Activated T-helper 1 cell treated with anti-CD3 and anti-CD28 coated beads, Interleukin-12 subunit alpha, Interleukin-12 subunit beta, Interleukin-2, Interleukin-4 antibody, amounts not matched to agents 30 ng/mL and 10 ng/mL and 1 ng/mL, durations not matched to agents 14 hours and 24 hours and 36 hours (primary cell): ENCODE measurements around the gene RAB11FIP3. TPM values are rescaled to one million over a fixed set of nuclear protein-coding genes. Genes with fewer than 3 reads are reported as not detected.
"Not testable (repeated sequence)": the region's sequence is repeated elsewhere in the genome, so short reads cannot be mapped to it uniquely, and the experiment has no call there.

Experiments
- DNase-seq: peaks from one replicate; pipeline ENCODE4 v3.0.0; 2021; ENCODE audit warnings: low spot score
- H3K27ac Mint-ChIP-seq: one replicate; pipeline ENCODE4 v1.8.0; 2021; ENCODE audit warnings: mild to moderate bottlenecking, mixed read lengths
- H3K27me3 Mint-ChIP-seq: one replicate; pipeline ENCODE4 v1.8.0; 2022; ENCODE audit warnings: mild to moderate bottlenecking, moderate library complexity, mixed read lengths; ENCODE audit not compliant: insufficient read depth
- H3K36me3 Mint-ChIP-seq: one replicate; pipeline ENCODE4 v1.8.0; 2021; ENCODE audit warnings: low read depth, mixed read lengths
- H3K4me1 Mint-ChIP-seq: one replicate; pipeline ENCODE4 v1.8.0; 2021; ENCODE audit warnings: low read depth, mixed read lengths
- H3K4me3 Mint-ChIP-seq: one replicate; pipeline ENCODE4 v1.8.0; 2021; ENCODE audit warnings: mild to moderate bottlenecking, moderate library complexity, mixed read lengths
- H3K9me3 Mint-ChIP-seq: one replicate; pipeline ENCODE4 v1.8.0; 2021; ENCODE audit warnings: mixed read lengths
- intact Hi-C: fragments of 100-400 bp; cut with micrococcal nuclease; formaldehyde crosslinking; loops from one replicate; pipeline ENCODE4 v1.15.1; 2024
- total RNA-seq: library from RNA; stranded (reverse); gene quantifications from 2 replicates; pipeline ENCODE4 v1.2.3, GENCODE V29; 2022

The RAB11FIP3 gene
- total RNA-seq, 1 donor from 2014 or later: 47.5 TPM

GRCh38 chr16:468068-468821, 42.8 kb downstream of the RAB11FIP3 start:
- intact Hi-C loops: no loop called here
- Mint-ChIP-seq H3K27me3 (no peaks in the 10 kb centered on the region), H3K4me3 (no peak overlapping the region), H3K9me3 (no peaks in the 10 kb centered on the region), H3K4me1 (no peaks in the 10 kb centered on the region), H3K27ac (no peak overlapping the region), H3K36me3 (no peaks in the 10 kb centered on the region)
- no peak for DNase-seq

GRCh38 chr16:469459-469858, 44.0 kb downstream of the RAB11FIP3 start:
- H3K4me3 Mint-ChIP-seq: not testable (repeated sequence)

GRCh38 chr16:470418-470817, 45.0 kb downstream of the RAB11FIP3 start:
- H3K9me3 Mint-ChIP-seq: no peaks in the 10 kb centered on the region
- intact Hi-C loops: no loop called here
- no peaks in the 10 kb centered on the region for H3K27me3 Mint-ChIP-seq
- no peak overlapping the region for H3K27ac Mint-ChIP-seq
- no peak overlapping the region for H3K4me3 Mint-ChIP-seq
- H3K36me3 Mint-ChIP-seq: no peaks in the 10 kb centered on the region
- H3K4me1 Mint-ChIP-seq: no peaks in the 10 kb centered on the region
- DNase-seq: no peak

More at GRCh38 chr16:469459-469858, 44.0 kb downstream of the RAB11FIP3 start:
- DNase-seq, H3K27ac Mint-ChIP-seq, H3K9me3 Mint-ChIP-seq, intact Hi-C loops, H3K4me1 Mint-ChIP-seq, H3K27me3 Mint-ChIP-seq, H3K36me3 Mint-ChIP-seq: not testable (repeated sequence)

GRCh38 chr16:471353-472198, 46.1 kb downstream of the RAB11FIP3 start:
- intact Hi-C loops: no loop called here
- no peak for DNase-seq
- H3K36me3 Mint-ChIP-seq: no peaks in the 10 kb centered on the region

DNA sequence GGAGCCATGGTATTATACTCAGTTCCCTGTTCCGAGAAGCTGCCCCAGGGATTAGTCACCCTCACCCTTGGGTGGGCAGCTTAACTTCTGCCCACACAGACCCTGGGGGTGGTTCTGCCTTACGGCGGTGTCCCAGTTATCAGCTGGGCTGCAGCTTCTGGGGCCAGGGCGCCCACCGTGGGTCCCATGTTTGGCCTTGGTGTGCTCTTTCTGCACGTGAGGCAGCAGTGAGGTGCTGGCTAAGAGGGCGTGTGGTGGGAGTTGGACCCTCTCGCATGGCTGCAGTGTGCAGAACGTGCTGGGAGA, 46.7 kb downstream of the RAB11FIP3 start:
- H3K4me3 Mint-ChIP-seq: no peak overlapping the region
- no peaks in the 10 kb centered on the region for H3K4me1 Mint-ChIP-seq
- no peaks in the 10 kb centered on the region for H3K9me3 Mint-ChIP-seq
- intact Hi-C loops: no loop called here
- no peaks in the 10 kb centered on the region for H3K36me3 Mint-ChIP-seq
- no peak overlapping the region for H3K27ac Mint-ChIP-seq
- H3K27me3 Mint-ChIP-seq: no peaks in the 10 kb centered on the region
- no peak for DNase-seq

More at GRCh38 chr16:471353-472198, 46.1 kb downstream of the RAB11FIP3 start:
- no peaks in the 10 kb centered on the region for H3K27me3 Mint-ChIP-seq
- no peak overlapping the region for H3K27ac Mint-ChIP-seq
- no peak overlapping the region for H3K4me3 Mint-ChIP-seq
- H3K9me3 Mint-ChIP-seq: no peaks in the 10 kb centered on the region
- no peaks in the 10 kb centered on the region for H3K4me1 Mint-ChIP-seq

GRCh38 chr16:473046-474043, 47.9 kb downstream of the RAB11FIP3 start:
- H3K4me1 Mint-ChIP-seq: no peaks in the 10 kb centered on the region
- no peaks in the 10 kb centered on the region for H3K36me3 Mint-ChIP-seq
- H3K4me3 Mint-ChIP-seq: no peak overlapping the region
- no peaks in the 10 kb centered on the region for H3K27me3 Mint-ChIP-seq
- DNase-seq: no peak
- no peak overlapping the region for H3K27ac Mint-ChIP-seq
- intact Hi-C loops: no loop called here
- H3K9me3 Mint-ChIP-seq: no peaks in the 10 kb centered on the region

DNA sequence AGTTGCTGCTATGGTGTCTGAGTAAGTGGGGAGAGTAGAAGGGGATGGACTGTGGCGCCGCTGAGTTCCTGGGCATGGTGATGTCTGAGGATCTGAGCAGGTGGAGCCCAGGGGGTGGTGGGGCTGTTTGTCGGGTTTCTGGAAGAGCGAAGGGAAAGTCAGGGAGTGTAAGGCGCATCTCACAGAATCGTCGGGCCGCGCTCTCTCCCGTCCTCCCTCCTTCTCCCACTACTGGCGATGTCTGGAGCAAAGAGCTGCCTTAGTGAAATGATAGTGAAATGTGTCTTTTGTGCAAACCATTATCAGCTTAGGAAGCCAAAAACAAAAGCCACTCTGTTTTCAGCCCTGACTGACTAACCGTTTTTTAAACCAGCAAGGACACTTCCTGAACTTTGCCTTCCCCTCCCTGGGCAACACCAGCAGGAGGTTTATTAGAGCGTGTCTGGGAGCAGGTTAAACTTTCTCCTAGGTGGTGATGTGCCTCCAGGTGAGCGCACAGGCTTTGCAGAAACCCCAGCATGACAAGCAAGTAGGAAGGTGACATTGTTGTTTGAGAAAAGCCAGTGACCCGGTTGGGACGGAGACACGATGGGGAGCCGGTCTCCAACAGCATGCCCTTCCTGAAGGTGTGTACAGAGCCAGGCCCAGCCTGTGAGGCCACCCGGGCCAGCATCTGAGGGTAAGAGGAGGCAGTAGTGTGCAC, 49.1 kb downstream of the RAB11FIP3 start:
- Mint-ChIP-seq H3K36me3 (no peaks in the 10 kb centered on the region), H3K4me1 (no peaks in the 10 kb centered on the region), H3K4me3 (no peak overlapping the region), H3K9me3 (no peaks in the 10 kb centered on the region), H3K27me3 (no peaks in the 10 kb centered on the region), H3K27ac (no peak overlapping the region)
- DNase-seq: no peak
- intact Hi-C loops: no loop called here

DNA sequence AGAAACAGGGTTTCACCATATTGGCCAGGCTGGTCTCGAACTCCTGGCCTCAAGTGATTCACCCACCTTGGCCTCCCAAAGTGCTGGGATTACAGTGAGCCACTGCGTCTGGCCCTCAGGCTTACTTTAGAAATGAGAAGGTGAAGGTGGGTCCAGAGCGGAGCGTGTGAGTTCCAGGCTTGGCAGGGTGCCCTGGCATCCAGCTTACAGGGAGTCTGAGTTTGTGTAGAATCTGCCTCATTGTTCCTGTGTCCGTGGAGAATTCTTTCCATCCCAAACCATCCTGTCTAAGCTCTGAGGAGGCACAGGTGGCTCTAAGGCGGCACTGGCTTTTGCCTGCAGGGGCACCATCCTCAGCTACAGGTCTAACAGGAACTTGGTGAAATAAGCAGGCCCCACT, 50.6 kb downstream of the RAB11FIP3 start:
- Mint-ChIP-seq H3K4me1 (no peaks in the 10 kb centered on the region), H3K27me3 (no peaks in the 10 kb centered on the region), H3K27ac (no peak overlapping the region), H3K36me3 (no peaks in the 10 kb centered on the region), H3K4me3 (no peak overlapping the region), H3K9me3 (no peaks in the 10 kb centered on the region)
- no peak for DNase-seq
- intact Hi-C loops: no loop called here

- H3K4me3 Mint-ChIP-seq: no peak overlapping the region
- H3K9me3 Mint-ChIP-seq: no peaks in the 10 kb centered on the region
- H3K36me3 Mint-ChIP-seq: no peaks in the 10 kb centered on the region
- H3K27ac Mint-ChIP-seq: no peak overlapping the region
- intact Hi-C loops: no loop called here
- no peaks in the 10 kb centered on the region for H3K27me3 Mint-ChIP-seq
- no peak for DNase-seq
- no peaks in the 10 kb centered on the region for H3K4me1 Mint-ChIP-seq
Observed at GRCh38 chr16:477301-478157, 52.1 kb downstream of the RAB11FIP3 start.

DNA sequence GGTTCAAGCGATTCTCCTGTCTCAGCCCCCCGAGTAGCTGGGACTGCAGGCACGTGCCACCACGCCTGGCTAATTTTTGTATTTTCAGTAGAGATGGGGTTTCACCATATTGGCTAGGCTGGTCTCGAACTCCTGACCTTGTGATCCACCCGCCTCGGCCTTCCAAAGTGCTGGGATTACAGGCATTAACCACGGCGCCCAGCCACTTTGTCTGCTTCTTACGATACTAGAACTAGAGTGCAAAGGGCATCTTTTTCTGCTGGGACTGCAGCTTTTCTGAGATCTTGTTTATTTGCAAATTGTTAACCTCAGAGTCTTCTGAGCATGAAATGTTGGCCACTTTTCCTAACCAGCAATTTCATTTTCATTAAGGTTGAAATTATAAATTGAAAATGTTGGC, 52.8 kb downstream of the RAB11FIP3 start:
- H3K4me3 Mint-ChIP-seq, H3K27ac Mint-ChIP-seq, DNase-seq, H3K9me3 Mint-ChIP-seq, H3K27me3 Mint-ChIP-seq, H3K4me1 Mint-ChIP-seq, intact Hi-C loops, H3K36me3 Mint-ChIP-seq: not testable (repeated sequence)

- H3K36me3 Mint-ChIP-seq: no peaks in the 10 kb centered on the region
- no peaks in the 10 kb centered on the region for H3K9me3 Mint-ChIP-seq
- peaks cover 1% of the 10 kb centered on the region for H3K4me1 Mint-ChIP-seq
- intact Hi-C loops: no loop called here
- DNase-seq: no peak
- no peaks in the 10 kb centered on the region for H3K27me3 Mint-ChIP-seq
- H3K4me3 Mint-ChIP-seq: no peak overlapping the region
- no peak overlapping the region for H3K27ac Mint-ChIP-seq
Observed at GRCh38 chr16:482468-483185, 57.2 kb downstream of the RAB11FIP3 start.
